ENCODE results near the gene IGHMBP2. TPM values are rescaled to one million over a fixed set of nuclear protein-coding genes. Genes with fewer than 3 reads are reported as not detected.
"Not testable (repeated sequence)": the region's sequence is repeated elsewhere in the genome, so short reads cannot be mapped to it uniquely, and the experiment has no call there.

IGHMBP2 gene
- total RNA-seq, 2 donors from 2014 or later = 8.5 to 8.8 TPM

DNA sequence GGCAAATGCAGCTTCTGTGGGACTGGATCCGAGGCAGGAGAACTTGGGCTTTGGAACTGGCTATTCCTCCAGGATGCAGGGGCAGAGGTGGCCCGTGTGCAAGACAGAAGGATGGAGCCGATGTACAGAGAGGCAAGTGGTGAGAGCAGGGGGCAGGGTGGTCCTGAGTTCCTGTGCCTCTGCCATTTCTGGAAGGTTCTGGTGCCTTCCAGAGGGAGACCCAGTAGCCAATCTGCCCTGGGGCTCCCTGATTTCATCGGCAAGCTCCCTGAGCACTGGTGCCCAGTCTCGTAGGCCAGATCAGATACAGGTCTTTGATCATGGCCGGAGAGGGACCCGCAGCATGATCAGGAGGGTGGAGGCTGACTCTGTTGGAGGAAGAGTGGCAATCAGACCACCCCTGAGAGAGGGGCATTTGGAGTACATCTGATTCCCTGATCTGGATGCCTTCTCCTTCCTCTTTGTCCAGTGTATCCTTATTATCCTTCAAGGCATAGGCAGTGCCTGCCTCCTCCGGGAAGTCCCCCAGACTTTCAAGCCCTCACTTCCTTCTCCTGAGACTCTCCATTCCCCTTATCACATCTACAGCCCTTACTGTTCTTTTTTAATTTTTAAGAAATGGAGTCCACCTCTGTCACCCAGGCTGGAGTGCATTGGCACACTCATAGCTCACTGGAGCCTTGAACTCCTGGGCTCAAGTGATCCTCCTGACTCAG lies 67.4 kb downstream of the IGHMBP2 start:
- H3K4me3 ChIP-seq = no peak overlapping the region
- no peaks in the 10 kb centered on the region for H3K9me3 ChIP-seq
- H3K36me3 ChIP-seq = no peaks in the 10 kb centered on the region
- no peaks in the 10 kb centered on the region for H3K27me3 ChIP-seq
- no peaks in the 10 kb centered on the region for H3K4me1 ChIP-seq
- no peak for TF ChIP-seq CTCF (IDR thresholded peaks at IDR 0.05)
- DNase-seq (ENCODE audit: low spot score) = no peak
- H3K27ac ChIP-seq = no peak overlapping the region

DNA sequence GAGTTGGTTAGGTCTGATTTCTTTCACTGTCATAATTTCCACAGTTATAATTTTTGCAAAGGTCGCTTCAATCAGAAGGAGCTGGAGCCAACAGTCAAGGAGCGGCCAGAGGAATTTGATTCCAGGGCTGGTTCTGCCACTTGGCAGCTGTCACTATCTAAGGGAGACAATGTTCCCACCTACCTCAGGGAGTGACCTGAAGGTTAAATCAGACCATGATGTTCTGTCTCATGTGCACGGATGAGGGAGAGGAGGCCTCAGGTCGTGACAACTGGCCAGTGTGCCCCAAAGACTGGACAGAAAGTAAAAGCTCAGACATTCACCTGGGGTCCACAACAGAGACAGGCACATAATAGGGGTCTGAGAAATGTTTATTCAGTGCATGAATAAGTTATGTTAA lies 69.5 kb downstream of the IGHMBP2 start:
- TF ChIP-seq CTCF (IDR thresholded peaks at IDR 0.05) = no peak

DNA sequence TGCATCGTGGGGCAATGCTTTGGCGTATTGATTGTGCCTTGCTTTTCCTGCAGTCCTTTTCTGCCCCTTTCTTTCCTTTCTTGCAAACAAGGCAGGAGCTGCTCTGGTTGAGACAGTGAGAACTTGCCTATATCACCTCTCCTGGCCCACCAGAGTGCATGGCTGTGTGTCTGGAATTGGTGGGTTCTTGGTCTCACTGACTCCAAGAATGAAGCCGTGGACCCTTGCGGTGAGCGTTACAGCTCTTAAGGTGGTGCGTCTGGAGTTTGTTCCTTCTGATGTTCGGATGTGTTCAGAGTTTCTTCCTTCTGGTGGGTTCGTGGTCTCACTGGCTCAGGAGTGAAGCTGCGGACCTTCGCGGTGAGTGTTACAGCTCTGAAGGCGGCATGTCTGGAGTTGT lies 70.0 kb downstream of the IGHMBP2 start:
- not testable (repeated sequence) for DNase-seq (ENCODE audit: low spot score); H3K4me1 ChIP-seq; H3K4me3 ChIP-seq; H3K36me3 ChIP-seq; H3K27ac ChIP-seq; H3K9me3 ChIP-seq; H3K27me3 ChIP-seq

More for the DNA sequence above, 69.5 kb downstream of the IGHMBP2 start:
- Histone ChIP-seq H3K27me3 (no peaks in the 10 kb centered on the region), H3K9me3 (no peaks in the 10 kb centered on the region), H3K36me3 (no peaks in the 10 kb centered on the region), H3K27ac (no peak overlapping the region), H3K4me3 (no peak overlapping the region), H3K4me1 (peaks cover 0 to 1% of the 10 kb centered on the region in 2 donors)
- DNase-seq (ENCODE audit: low spot score) = no peak

DNA sequence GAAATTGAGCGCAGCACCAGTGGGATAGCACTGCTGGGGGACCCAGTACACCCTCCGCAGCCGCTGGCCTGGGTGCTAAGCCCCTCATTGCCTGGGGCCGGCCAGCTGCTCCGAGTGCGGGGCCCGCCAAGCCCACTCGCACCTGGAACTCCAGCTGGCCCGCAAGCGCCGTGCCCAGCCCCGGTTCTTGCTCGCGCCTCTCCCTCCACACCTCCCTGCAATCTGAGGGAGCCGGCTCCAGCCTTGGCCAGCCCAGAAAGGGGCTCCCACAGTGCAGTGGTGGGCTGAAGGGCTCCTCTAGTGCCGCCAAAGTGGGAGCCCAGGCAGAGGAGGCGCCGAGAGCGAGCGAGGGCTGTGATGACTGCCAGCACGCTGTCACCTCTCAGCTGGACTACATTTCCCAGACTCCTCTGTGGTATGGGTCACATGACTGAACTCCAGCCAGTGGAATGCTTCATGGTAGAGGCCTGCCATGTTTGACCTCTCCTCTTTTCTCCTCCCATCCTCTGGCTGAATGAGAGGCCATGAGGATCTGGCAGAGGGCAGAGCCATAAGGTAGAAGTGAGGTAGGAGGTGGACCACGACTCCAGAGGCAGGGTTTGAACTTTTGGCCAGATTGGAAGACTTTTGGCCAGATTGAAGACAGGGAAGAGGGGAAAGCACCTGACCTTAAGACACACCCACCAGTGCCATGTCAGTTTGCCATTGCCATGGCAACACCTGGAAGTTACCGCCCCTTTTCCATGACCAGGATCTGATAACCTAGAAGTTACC lies 70.9 kb downstream of the IGHMBP2 start:
- no peaks in the 10 kb centered on the region for H3K27me3 ChIP-seq
- H3K9me3 ChIP-seq = no peaks in the 10 kb centered on the region
- no peak for DNase-seq (ENCODE audit: low spot score)
- TF ChIP-seq CTCF (IDR thresholded peaks at IDR 0.05) = no peak
- H3K27ac ChIP-seq = no peak overlapping the region
- H3K4me1 ChIP-seq = peaks cover 0 to 13% of the 10 kb centered on the region in 2 donors
- H3K36me3 ChIP-seq = no peaks in the 10 kb centered on the region
- no peak overlapping the region for H3K4me3 ChIP-seq

- Histone ChIP-seq H3K36me3 (no peaks in the 10 kb centered on the region), H3K4me1 (peaks cover 0 to 13% of the 10 kb centered on the region in 2 donors), H3K9me3 (no peaks in the 10 kb centered on the region), H3K27ac (no peak overlapping the region), H3K4me3 (no peak overlapping the region), H3K27me3 (no peaks in the 10 kb centered on the region)
- DNase-seq (ENCODE audit: low spot score) = no peak
- no peak for TF ChIP-seq CTCF (IDR thresholded peaks at IDR 0.05)
These were observed 72.4 kb downstream of the IGHMBP2 start for GRCh38 chr11:68976095-68976494.

GRCh38 chr11:68976563-68976962 lies 72.9 kb downstream of the IGHMBP2 start:
- Histone ChIP-seq H3K36me3 (no peaks in the 10 kb centered on the region), H3K9me3 (no peaks in the 10 kb centered on the region)

More at GRCh38 chr11:68976563-68976962, 72.9 kb downstream of the IGHMBP2 start:
- Histone ChIP-seq H3K4me3 (no peak overlapping the region), H3K27ac (no peak overlapping the region), H3K4me1 (peaks cover 0 to 13% of the 10 kb centered on the region in 2 donors), H3K27me3 (no peaks in the 10 kb centered on the region)
- DNase-seq (ENCODE audit: low spot score) = no peak
- TF ChIP-seq CTCF (IDR thresholded peaks at IDR 0.05) = no peak

Measured in right atrium auricular region (tissue), 2 donors.